SKM-1 (cell line): ENCODE measurements around the gene NUDT3.
"Not testable (repeated sequence)": the region's sequence is repeated elsewhere in the genome, so short reads cannot be mapped to it uniquely, and the experiment has no call there.

Experiments
- DNase-seq: peaks from one replicate; lab custom pipeline; 2025; ENCODE audit not compliant: unreplicated experiment; lab: John Stamatoyannopoulos, UW

NUDT3 gene

GRCh38 chr6:34346175-34347119 lies 46.0 kb downstream of the NUDT3 start:
- DNase-seq: no peak

DNA sequence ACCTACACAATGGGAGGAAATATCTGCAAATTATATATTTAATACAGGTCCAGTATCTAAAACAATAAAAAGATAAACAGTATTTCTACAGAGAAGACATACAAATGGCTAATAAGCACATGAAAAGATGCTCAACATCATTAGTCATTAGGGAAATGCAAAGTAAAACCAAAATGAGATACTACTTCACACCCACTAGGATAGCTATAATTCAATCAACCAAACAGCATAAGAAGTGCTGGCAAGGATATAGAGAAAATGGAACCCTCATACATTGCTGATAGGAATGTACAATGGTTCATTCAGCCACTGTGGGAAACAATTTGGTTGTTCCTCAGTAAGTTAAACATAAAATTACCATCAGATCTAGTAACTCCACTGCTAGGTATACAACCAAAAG lies 48.7 kb downstream of the NUDT3 start:
- no peak for DNase-seq

GRCh38 chr6:34342247-34342646 lies 50.2 kb downstream of the NUDT3 start:
- DNase-seq: no peak

GRCh38 chr6:34341481-34341971 lies 50.9 kb downstream of the NUDT3 start:
- DNase-seq: no peak

- no peak for DNase-seq
Observed at GRCh38 chr6:34340906-34341480, 51.5 kb downstream of the NUDT3 start.

DNA sequence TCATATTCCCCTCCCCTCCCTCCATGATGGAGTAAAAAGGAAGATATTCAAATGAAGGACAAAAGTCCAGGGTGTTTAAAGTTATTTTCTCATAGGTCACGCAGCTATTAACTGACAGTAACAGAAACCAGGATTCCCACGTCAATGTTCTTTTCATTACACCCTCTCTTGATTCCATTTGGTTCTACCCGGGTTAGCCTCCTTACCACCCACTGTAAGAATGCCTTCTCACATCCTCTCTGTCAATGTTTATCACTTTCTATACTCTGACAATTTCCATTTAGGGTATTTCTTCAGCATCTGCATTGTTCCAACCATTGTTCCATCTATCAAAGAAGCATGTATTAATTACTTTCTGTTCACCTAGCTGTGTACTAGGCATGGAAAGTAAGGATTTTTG lies 52.1 kb downstream of the NUDT3 start:
- DNase-seq: no peak

- DNase-seq: no peak
Observed at GRCh38 chr6:34339971-34340370, 52.5 kb downstream of the NUDT3 start.

GRCh38 chr6:34339432-34339831 lies 53.0 kb downstream of the NUDT3 start:
- no peak for DNase-seq

DNA sequence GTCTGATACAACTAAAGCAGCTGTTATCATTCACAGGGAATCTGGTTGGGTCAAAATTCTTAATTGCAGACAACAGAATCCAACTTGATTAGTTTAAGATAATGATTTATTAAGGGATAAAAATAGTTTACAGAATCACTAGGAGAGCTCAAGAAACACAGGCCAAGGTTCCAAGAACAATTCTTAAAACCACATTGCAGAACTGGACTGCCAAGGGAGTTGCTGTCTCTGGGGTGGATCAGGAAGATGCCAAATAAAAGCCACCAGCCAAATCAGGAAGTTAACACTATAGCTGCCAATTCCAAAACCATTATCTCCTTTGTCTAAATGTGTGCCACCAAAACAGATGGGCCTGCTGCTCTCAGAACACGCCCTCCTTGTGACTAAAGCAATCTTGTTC lies 53.7 kb downstream of the NUDT3 start:
- DNase-seq: no peak

DNA sequence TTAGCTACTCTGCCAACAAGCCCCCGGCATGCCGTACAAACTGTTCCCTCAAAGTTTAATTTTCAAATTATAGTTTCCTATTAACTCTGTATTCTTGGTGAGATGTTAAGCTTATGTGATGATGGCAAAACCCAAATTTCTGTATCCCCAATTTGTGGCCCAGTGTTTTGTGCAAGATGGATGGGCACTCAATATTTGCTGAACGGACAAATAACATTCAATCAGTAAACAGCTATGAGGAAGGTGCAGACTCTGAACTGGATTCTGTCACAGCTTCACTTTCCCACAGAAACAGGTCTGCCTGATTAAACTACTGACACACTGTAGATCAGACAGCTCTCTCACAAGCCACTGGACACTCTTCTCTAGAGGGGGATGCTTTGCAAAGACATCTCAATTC lies 54.1 kb downstream of the NUDT3 start:
- DNase-seq: no peak

GRCh38 chr6:34334796-34335416 lies 57.6 kb downstream of the NUDT3 start:
- no peak for DNase-seq

DNA sequence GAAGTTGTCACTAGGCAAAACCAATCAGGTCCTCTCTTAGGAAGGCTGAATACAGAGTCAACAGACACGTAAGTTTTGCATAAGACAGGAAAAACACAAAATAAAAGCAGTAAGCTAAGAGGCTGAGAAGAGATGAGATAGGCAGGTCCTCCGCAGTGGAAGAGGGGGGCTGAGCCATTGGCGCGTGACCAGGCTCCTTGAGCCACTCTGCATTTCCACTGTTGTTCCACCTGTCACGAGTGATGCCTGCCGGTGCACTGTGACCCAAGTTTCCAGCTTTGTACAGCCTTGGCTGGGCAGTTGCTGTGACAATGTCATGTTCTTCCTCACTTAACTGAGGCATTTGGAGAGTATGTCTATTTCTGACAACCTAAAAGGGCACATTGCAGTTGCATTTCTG lies 58.6 kb downstream of the NUDT3 start:
- no peak for DNase-seq

DNA sequence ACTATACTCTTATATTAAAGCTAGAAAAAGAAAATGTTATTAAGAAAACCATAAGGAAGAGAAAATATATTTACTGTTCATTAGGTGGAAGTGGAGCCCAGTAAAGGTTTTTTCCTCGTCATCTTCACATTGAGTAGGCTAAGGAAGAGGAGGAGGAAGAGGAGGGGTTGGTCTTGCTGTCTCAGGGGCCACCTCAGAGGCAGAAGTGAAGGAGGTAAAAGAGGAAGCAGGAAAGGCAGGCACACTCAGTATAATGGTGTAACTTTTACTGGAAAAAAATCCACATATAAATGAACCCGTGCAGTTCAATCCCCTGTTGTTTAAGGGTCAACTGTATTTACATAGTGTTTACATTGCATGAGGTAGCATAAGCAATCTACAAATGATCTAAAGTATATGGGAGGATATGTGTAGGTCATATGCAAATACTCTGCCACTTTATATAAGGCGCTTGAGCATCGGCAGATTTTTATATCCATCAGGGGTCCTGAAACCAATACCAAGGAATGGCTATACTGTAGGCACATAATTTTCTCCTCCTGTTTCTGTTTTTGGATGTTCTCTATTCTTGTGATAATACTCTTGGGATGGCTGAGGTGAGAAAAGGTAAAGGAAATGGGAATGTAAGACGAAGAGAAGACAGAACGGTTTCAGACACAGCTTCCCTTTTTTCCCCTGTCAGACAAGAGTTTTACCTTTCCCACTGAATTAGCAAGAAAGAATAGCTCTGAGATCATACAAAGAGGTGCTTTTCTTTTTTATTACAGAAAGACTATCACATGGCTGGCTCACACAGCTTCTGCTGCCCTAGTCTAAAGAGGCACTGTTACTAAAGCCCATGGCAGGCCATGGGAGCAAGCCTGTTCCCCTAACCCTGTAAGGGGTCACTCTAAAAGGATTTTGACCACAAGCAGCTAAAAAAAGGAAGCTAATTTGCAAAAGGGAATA lies 59.9 kb downstream of the NUDT3 start:
- DNase-seq: peak; percentile 75

GRCh38 chr6:34331371-34332050 lies 61.0 kb downstream of the NUDT3 start:
- DNase-seq: no peak

GRCh38 chr6:34329814-34330213 lies 62.7 kb downstream of the NUDT3 start:
- DNase-seq: not testable (repeated sequence)

GRCh38 chr6:34328969-34329368 lies 63.5 kb downstream of the NUDT3 start:
- no peak for DNase-seq

GRCh38 chr6:34327313-34328205 lies 64.9 kb downstream of the NUDT3 start:
- not testable (repeated sequence) for DNase-seq

DNA sequence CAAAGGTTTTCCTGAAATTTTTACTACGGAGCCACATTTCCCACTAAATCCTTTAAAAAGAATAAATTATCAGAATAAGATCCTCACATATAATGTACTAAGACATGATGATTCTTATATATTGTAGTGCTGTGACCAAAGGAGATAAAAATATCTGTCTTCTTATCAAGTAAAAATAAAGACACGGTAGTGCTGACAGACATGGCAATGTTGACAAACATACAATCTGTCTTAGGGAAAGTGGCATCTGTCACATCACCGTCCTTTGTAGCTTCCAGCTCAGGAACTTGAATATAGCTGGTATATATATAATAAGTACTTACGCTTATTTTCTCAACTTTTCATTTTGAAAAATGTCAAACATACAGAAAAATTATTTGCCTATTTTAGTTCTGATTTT lies 66.8 kb downstream of the NUDT3 start:
- DNase-seq: no peak

DNA sequence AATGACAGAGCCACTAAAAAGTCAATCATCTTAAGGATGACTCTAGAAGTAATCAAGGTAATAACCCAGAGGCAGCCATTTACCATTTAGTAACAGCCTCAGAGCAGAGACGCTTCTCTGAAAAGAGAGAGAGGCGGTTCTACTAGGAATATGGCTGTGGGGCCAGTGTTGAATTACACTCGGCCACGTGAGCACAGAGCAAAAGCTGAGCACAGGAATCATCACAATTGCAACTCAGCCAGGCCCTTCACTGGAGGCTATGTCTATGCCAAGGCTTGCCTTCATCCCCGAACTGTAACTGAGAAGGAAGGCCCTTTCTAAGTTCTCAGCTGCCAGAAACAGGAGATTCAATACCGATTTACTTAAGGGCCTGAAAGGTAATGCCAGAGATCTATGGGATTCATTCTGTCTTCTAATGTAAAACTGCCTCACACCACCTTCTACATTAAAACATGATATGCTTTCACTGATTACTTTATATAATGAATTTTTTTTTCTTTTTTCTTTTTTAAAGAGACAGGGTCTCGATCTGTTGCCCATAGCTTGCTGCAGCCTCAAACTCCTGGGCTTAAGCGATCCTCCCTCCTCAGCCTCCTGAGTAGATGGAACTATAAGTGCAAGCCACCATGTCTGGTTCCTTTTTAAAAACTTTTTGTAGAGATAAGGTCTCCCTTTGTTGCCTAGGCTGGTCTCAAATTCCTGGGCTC lies 67.6 kb downstream of the NUDT3 start:
- no peak for DNase-seq
